Stimulated activated CD4-positive, alpha-beta T cell treated with anti-CD3 and anti-CD28 coated beads, Interleukin-1b, Interleukin-23, amount 100 ng/mL, for 1 hour (primary cell): ENCODE results near the gene HMGN3.

Source experiments
- DNase-seq, 2 donors: peaks; one replicate each; pipeline ENCODE4 v3.0.0-alpha.2; 2020; ENCODE audit warnings: low read depth in 2 of 2

Gene HMGN3

GRCh38 chr6:79184641-79185040 is 49.8 kb downstream of the HMGN3 start:
- no peak for DNase-seq

- no peak for DNase-seq
Measured at GRCh38 chr6:79184086-79184485, 50.4 kb downstream of the HMGN3 start.

GRCh38 chr6:79180052-79180451 is 54.4 kb downstream of the HMGN3 start:
- DNase-seq = no peak

- no peak for DNase-seq
Measured at GRCh38 chr6:79173378-79173777, 61.1 kb downstream of the HMGN3 start.

- no peak for DNase-seq
Measured at GRCh38 chr6:79170959-79171358, 63.5 kb downstream of the HMGN3 start.

GRCh38 chr6:79170431-79170830 is 64.1 kb downstream of the HMGN3 start:
- DNase-seq = no peak

GRCh38 chr6:79168695-79168980 is 65.8 kb downstream of the HMGN3 start:
- no peak for DNase-seq

GRCh38 chr6:79167931-79168694 is 66.4 kb downstream of the HMGN3 start:
- DNase-seq = no peak

- DNase-seq = no peak
Measured at GRCh38 chr6:79159846-79160245, 74.6 kb downstream of the HMGN3 start.

- no peak for DNase-seq
Measured at GRCh38 chr6:79158856-79159516, 75.5 kb downstream of the HMGN3 start.

- no peak for DNase-seq
Measured at GRCh38 chr6:79157961-79158644, 76.4 kb downstream of the HMGN3 start.

- DNase-seq = no peak
Measured at GRCh38 chr6:79152269-79152737, 82.2 kb downstream of the HMGN3 start.
